H9 (cell line): ENCODE results near the gene EPC2. TPM values are rescaled to one million over a fixed set of nuclear protein-coding genes. Genes with fewer than 3 reads are reported as not detected.

Experiments
- DNase-seq: peaks from one replicate; pipeline ENCODE4 v3.0.0-alpha.2; 2017
- H2AFZ ChIP-seq: one replicate; pipeline ENCODE4 v1.6.1; 2013; ENCODE audit warnings: mild to moderate bottlenecking, low read length, control low read depth, moderate library complexity
- H2AK5ac ChIP-seq: 2 replicates; pipeline ENCODE4 v1.6.1; 2013; ENCODE audit warnings: low read length, control low read depth, mixed read lengths; ENCODE audit not compliant: insufficient read length
- H2BK120ac ChIP-seq: one replicate; pipeline ENCODE4 v1.6.1; 2013; ENCODE audit warnings: low read depth, mild to moderate bottlenecking, low read length, control low read depth, inconsistent platforms; ENCODE audit not compliant: poor library complexity, severe bottlenecking
- H2BK12ac ChIP-seq: 2 replicates; pipeline ENCODE4 v1.6.1; 2013; ENCODE audit warnings: low read length, control low read depth, mixed read lengths, low read depth; ENCODE audit not compliant: insufficient read length
- H2BK15ac ChIP-seq: 2 replicates; pipeline ENCODE4 v1.6.1; 2013; ENCODE audit warnings: low read depth, low read length, control low read depth
- H2BK20ac ChIP-seq: one replicate; pipeline ENCODE4 v1.6.1; 2013; ENCODE audit warnings: low read depth, mild to moderate bottlenecking, low read length, control low read depth, inconsistent platforms; ENCODE audit not compliant: poor library complexity, severe bottlenecking
- H2BK5ac ChIP-seq: 2 replicates; pipeline ENCODE4 v1.6.1; 2013; ENCODE audit warnings: low read length, control low read depth, mixed read lengths; ENCODE audit not compliant: insufficient read length
- H3K14ac ChIP-seq: 2 replicates; pipeline ENCODE4 v1.6.1; 2013; ENCODE audit warnings: low read length, control low read depth; ENCODE audit not compliant: insufficient read depth
- H3K18ac ChIP-seq: 2 replicates; pipeline ENCODE4 v1.6.1; 2013; ENCODE audit warnings: low read depth, mild to moderate bottlenecking, mixed read lengths, low read length, control low read depth; ENCODE audit not compliant: insufficient read length
- H3K23ac ChIP-seq: 2 replicates; pipeline ENCODE4 v1.6.1; 2013; ENCODE audit warnings: low read length, control low read depth, mixed read lengths, low read depth; ENCODE audit not compliant: insufficient read length
- H3K23me2 ChIP-seq: 2 replicates; pipeline ENCODE4 v1.6.1; 2013; ENCODE audit warnings: low read depth, mild to moderate bottlenecking, mixed read lengths, low read length, control low read depth; ENCODE audit not compliant: insufficient read length, poor library complexity, severe bottlenecking
- H3K27ac ChIP-seq: 2 replicates; pipeline ENCODE4 v1.5.1; 2013; ENCODE audit warnings: low read length, control low read depth, mixed read lengths, low read depth; ENCODE audit not compliant: insufficient read length
- H3K27me3 ChIP-seq: 2 replicates; pipeline ENCODE4 v1.6.1; 2013; ENCODE audit warnings: low read length, control low read depth, inconsistent platforms; ENCODE audit not compliant: insufficient read depth
- H3K4ac ChIP-seq: 2 replicates; pipeline ENCODE4 v1.6.1; 2013; ENCODE audit warnings: low read depth, mild to moderate bottlenecking, control low read depth, inconsistent platforms, low read length, moderate library complexity
- H3K4me1 ChIP-seq: 2 replicates; pipeline ENCODE4 v1.6.1; 2013; ENCODE audit warnings: low read length, control low read depth, inconsistent platforms; ENCODE audit not compliant: insufficient read depth
- H3K4me2 ChIP-seq: 2 replicates; pipeline ENCODE4 v1.6.1; 2013; ENCODE audit warnings: low read length, control low read depth, mixed read lengths; ENCODE audit not compliant: insufficient read length, insufficient read depth
- H3K56ac ChIP-seq: 2 replicates; pipeline ENCODE4 v1.6.1; 2013; ENCODE audit warnings: low read depth, mild to moderate bottlenecking, mixed read lengths, low read length, control low read depth; ENCODE audit not compliant: insufficient read length
- H3K79me1 ChIP-seq: 2 replicates; pipeline ENCODE4 v1.6.1; 2013; ENCODE audit warnings: low read depth, mild to moderate bottlenecking, moderate library complexity, low read length, control low read depth, inconsistent platforms; ENCODE audit not compliant: insufficient read depth, poor library complexity, severe bottlenecking
- H3K79me2 ChIP-seq: 2 replicates; pipeline ENCODE4 v1.6.1; 2013; ENCODE audit warnings: low read length, control low read depth, inconsistent platforms; ENCODE audit not compliant: insufficient read depth
- H3K9ac ChIP-seq: 2 replicates; pipeline ENCODE4 v1.6.1; 2013; ENCODE audit warnings: low read length, control low read depth, mixed read lengths; ENCODE audit not compliant: insufficient read length; ENCODE audit errors: extremely low read depth
- H3K9me3 ChIP-seq: one replicate; pipeline ENCODE4 v1.6.1; 2013; ENCODE audit warnings: low read depth, low read length, inconsistent platforms; ENCODE audit not compliant: control insufficient read depth
- H3T11ph ChIP-seq: one replicate; pipeline ENCODE4 v1.6.1; 2013; ENCODE audit warnings: mild to moderate bottlenecking, low read length, control low read depth, inconsistent platforms
- H4K20me1 ChIP-seq: one replicate; pipeline ENCODE4 v1.6.1; 2013; ENCODE audit not compliant: control insufficient read depth, insufficient read length, insufficient read depth
- H4K5ac ChIP-seq: 2 replicates; pipeline ENCODE4 v1.6.1; 2013; ENCODE audit warnings: low read depth, mild to moderate bottlenecking, mixed read lengths, low read length, control low read depth; ENCODE audit not compliant: insufficient read length
- H4K8ac ChIP-seq: replicated peaks from 2 replicates; pipeline ENCODE4 v1.6.1; 2013; ENCODE audit warnings: low read length, control low read depth, mixed read lengths, low read depth; ENCODE audit not compliant: insufficient read length
- H4K91ac ChIP-seq: 2 replicates; pipeline ENCODE4 v1.6.1; 2013; ENCODE audit warnings: low read depth, mild to moderate bottlenecking, moderate library complexity, mixed read lengths, low read length, control low read depth; ENCODE audit not compliant: insufficient read length
- H3K27ac Mint-ChIP-seq, 3 experiments: 2 replicates in 2 of 3; 3 replicates in 1 of 3; pipeline ENCODE4 v1.8.0; 2020 to 2021; ENCODE audit warnings: mixed read lengths in 3 of 3, mild to moderate bottlenecking in 1 of 3, moderate library complexity in 1 of 3
- H3K27me3 Mint-ChIP-seq: 2 replicates; pipeline ENCODE4 v1.8.0; 2021; ENCODE audit warnings: low read depth, mild to moderate bottlenecking, moderate library complexity, mixed read lengths
- H3K36me3 Mint-ChIP-seq, 3 experiments: 2 replicates in 2 of 3; 3 replicates in 1 of 3; pipeline ENCODE4 v1.8.0; 2020 to 2021; ENCODE audit warnings: low read depth in 3 of 3, mixed read lengths in 3 of 3; ENCODE audit not compliant: insufficient read depth in 1 of 3
- H3K4me1 Mint-ChIP-seq, 2 experiments: 2 replicates each; pipeline ENCODE4 v1.8.0; 2020; ENCODE audit warnings: mixed read lengths in 2 of 2
- H3K4me3 Mint-ChIP-seq, 2 experiments: 2 replicates in 1 of 2; 3 replicates in 1 of 2; pipeline ENCODE4 v1.8.0; 2020 to 2021; ENCODE audit warnings: mild to moderate bottlenecking in 2 of 2, mixed read lengths in 2 of 2, moderate library complexity in 1 of 2
- H3K9me3 Mint-ChIP-seq, 2 experiments: 2 replicates in 1 of 2; 3 replicates in 1 of 2; pipeline ENCODE4 v1.8.0; 2020; ENCODE audit warnings: mild to moderate bottlenecking in 2 of 2, mixed read lengths in 2 of 2, moderate library complexity in 1 of 2
- WGBS: extraction: QIAGEN DNeasy Blood & Tissue Kit; methylation state at CpG from one replicate; pipeline ENCODE4 v1.1.7; 2013; ENCODE audit warnings: missing lambda C conversion rate, low lambda C conversion rate, mixed read lengths; ENCODE audit not compliant: insufficient read length; ENCODE audit errors: extremely low coverage; 5-methylcytosine and 5-hydroxymethylcytosine counted together
- total RNA-seq: library from RNA; stranded (reverse); gene quantifications from 2 replicates; pipeline ENCODE4 v1.2.1, GENCODE V29; 2021
- TF ChIP-seq, protein P1 (sequence below): fragments of 200-600 bp; sonication (generic); conservative IDR thresholded peaks from 3 replicates; pipeline ENCODE4 v1.8.0; 2021; ENCODE audit warnings: antibody characterized with exemption, mild to moderate bottlenecking

EPC2 gene
- total RNA-seq, 1 experiment from 2014 or later, result 31.3 TPM

DNA sequence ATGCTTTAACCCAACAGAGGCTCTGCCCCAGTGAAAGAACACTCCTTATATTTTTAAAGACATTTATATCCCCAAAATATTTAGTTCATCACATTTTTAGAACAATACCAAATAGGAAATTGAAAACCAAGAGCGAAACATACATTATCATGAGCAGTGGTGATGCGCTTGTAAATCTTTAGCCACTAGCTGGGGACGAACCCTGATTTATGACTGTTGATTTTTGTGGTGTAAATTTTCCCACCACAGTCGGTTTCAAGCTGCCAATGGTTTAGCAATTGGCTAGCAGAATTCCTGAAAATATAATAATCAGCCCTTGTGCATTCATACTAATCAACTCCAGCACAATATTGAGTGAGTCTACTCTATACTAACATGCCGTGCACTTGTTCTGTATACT, 27.3 kb upstream of the EPC2 start:
- WGBS, result no CpG with 5 or more reads among the region's 5 CpGs
- DNase-seq, result no peak
- H3K27ac ChIP-seq, result no peak overlapping the region
- no peak overlapping the region for H3K18ac ChIP-seq
- H3K56ac ChIP-seq, result no peak overlapping the region
- H3T11ph ChIP-seq, result no peak overlapping the region
- no peak overlapping the region for H2BK5ac ChIP-seq
- no peaks in the 10 kb centered on the region for H3K27me3 Mint-ChIP-seq
- H3K14ac ChIP-seq, result no peak overlapping the region
- H2AK5ac ChIP-seq, result no peak overlapping the region
- H2AFZ ChIP-seq, result no peak overlapping the region
- no peak overlapping the region for H3K4me3 Mint-ChIP-seq
- no peak overlapping the region for H2BK20ac ChIP-seq
- H3K36me3 Mint-ChIP-seq, result no peaks in the 10 kb centered on the region; a peak in 1 of 7 replicates
- H4K5ac ChIP-seq, result no peak overlapping the region
- H3K23ac ChIP-seq, result no peak overlapping the region
- peaks cover 18% of the 10 kb centered on the region; the same call in 1 of the 2 replicates for H3K4me1 ChIP-seq
- no peak overlapping the region for H4K8ac ChIP-seq
- H3K27me3 ChIP-seq, result no peaks in the 10 kb centered on the region
- H3K9me3 Mint-ChIP-seq, result no peaks in the 10 kb centered on the region
- peaks cover 24 to 30% of the 10 kb centered on the region in 2 experiments for H3K4me1 Mint-ChIP-seq
- no peak overlapping the region for H4K91ac ChIP-seq
- no peaks in the 10 kb centered on the region for H3K23me2 ChIP-seq
- no peaks in the 10 kb centered on the region for H3K79me2 ChIP-seq
- TF ChIP-seq, protein P1, sequence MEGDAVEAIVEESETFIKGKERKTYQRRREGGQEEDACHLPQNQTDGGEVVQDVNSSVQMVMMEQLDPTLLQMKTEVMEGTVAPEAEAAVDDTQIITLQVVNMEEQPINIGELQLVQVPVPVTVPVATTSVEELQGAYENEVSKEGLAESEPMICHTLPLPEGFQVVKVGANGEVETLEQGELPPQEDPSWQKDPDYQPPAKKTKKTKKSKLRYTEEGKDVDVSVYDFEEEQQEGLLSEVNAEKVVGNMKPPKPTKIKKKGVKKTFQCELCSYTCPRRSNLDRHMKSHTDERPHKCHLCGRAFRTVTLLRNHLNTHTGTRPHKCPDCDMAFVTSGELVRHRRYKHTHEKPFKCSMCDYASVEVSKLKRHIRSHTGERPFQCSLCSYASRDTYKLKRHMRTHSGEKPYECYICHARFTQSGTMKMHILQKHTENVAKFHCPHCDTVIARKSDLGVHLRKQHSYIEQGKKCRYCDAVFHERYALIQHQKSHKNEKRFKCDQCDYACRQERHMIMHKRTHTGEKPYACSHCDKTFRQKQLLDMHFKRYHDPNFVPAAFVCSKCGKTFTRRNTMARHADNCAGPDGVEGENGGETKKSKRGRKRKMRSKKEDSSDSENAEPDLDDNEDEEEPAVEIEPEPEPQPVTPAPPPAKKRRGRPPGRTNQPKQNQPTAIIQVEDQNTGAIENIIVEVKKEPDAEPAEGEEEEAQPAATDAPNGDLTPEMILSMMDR, result no peak
- no peaks in the 10 kb centered on the region for H4K20me1 ChIP-seq
- H2BK12ac ChIP-seq, result no peak overlapping the region
- H3K4ac ChIP-seq, result no peak overlapping the region
- H2BK120ac ChIP-seq, result no peak overlapping the region
- H3K79me1 ChIP-seq, result no peaks in the 10 kb centered on the region
- no peak overlapping the region for H3K27ac Mint-ChIP-seq
- no peaks in the 10 kb centered on the region for H3K9me3 ChIP-seq
- no peak overlapping the region for H2BK15ac ChIP-seq
- no peak overlapping the region for H3K4me2 ChIP-seq
- no peak overlapping the region for H3K9ac ChIP-seq
